SJCRH30 (cell line): Measurements from ENCODE around the gene TSEN2. TPM values are rescaled to one million over a fixed set of nuclear protein-coding genes. Genes with fewer than 3 reads are reported as not detected.
"Not testable (repeated sequence)": the region's sequence is repeated elsewhere in the genome, so short reads cannot be mapped to it uniquely, and the experiment has no call there.

ENCODE experiments used
- DNase-seq, 2 experiments: peaks; one replicate each; pipeline ENCODE4 v3.0.0-alpha.2; 2015 to 2020
- H3K27ac ChIP-seq: fragments of 250-450 bp; sonication (Bioruptor Pico); 2 replicates; pipeline ENCODE4 v1.5.1; 2020; ENCODE audit warnings: mild to moderate bottlenecking, moderate library complexity
- H3K27me3 ChIP-seq: fragments of 250-450 bp; sonication (Bioruptor Pico); 2 replicates; pipeline ENCODE4 v1.5.1; 2020; ENCODE audit warnings: mild to moderate bottlenecking, moderate library complexity
- H3K36me3 ChIP-seq: fragments of 250-450 bp; sonication (Bioruptor Pico); 2 replicates; pipeline ENCODE4 v1.5.1; 2020; ENCODE audit warnings: mild to moderate bottlenecking, moderate library complexity
- H3K4me1 ChIP-seq: fragments of 250-450 bp; sonication (Bioruptor Pico); 2 replicates; pipeline ENCODE4 v1.5.1; 2020; ENCODE audit warnings: mild to moderate bottlenecking, moderate library complexity
- H3K4me3 ChIP-seq: fragments of 250-450 bp; sonication (Bioruptor Pico); 2 replicates; pipeline ENCODE4 v1.5.1; 2020; ENCODE audit warnings: mild to moderate bottlenecking, moderate library complexity
- H3K9me3 ChIP-seq: fragments of 250-450 bp; sonication (Bioruptor Pico); replicated peaks from 2 replicates; pipeline ENCODE4 v1.5.1; 2020; ENCODE audit warnings: mild to moderate bottlenecking, moderate library complexity
- total RNA-seq: library from RNA; depleted of rRNA; stranded (reverse); fragments of >200 nt; shearing (Covaris generic); gene quantifications from 2 replicates; pipeline ENCODE4 v1.2.3, GENCODE V29; 2014

Gene TSEN2
- total RNA-seq, 1 experiment from 2014 or later: 17.2 TPM

DNA sequence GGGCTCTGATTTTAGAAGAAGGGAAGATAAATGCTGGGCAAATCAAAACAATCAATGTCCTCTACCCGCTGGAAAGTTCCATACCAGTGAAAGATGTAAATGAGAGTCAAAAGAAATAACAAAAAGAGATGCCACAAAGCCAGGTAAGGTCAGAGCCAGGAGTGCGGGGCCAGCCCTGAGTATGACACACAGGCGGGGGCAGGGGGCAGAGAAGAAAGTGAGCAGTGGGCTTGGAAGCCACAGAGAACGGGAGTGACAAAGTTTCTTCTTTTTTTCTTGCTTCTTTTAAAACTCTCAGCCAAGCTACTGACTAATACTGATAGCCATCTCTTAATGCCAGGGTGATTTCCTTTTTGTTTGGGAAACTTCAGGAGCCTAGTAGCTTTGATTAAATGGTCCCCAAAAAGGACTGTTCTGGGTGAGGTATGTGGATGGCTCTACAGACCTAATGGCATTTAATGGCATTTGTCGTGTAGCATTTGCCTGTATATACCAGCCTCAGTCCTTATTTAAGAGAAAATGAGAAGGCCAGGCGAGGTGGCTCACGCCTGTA lies 23.1 kb upstream of the TSEN2 start:
- no peaks in the 10 kb centered on the region for H3K4me1 ChIP-seq

DNA sequence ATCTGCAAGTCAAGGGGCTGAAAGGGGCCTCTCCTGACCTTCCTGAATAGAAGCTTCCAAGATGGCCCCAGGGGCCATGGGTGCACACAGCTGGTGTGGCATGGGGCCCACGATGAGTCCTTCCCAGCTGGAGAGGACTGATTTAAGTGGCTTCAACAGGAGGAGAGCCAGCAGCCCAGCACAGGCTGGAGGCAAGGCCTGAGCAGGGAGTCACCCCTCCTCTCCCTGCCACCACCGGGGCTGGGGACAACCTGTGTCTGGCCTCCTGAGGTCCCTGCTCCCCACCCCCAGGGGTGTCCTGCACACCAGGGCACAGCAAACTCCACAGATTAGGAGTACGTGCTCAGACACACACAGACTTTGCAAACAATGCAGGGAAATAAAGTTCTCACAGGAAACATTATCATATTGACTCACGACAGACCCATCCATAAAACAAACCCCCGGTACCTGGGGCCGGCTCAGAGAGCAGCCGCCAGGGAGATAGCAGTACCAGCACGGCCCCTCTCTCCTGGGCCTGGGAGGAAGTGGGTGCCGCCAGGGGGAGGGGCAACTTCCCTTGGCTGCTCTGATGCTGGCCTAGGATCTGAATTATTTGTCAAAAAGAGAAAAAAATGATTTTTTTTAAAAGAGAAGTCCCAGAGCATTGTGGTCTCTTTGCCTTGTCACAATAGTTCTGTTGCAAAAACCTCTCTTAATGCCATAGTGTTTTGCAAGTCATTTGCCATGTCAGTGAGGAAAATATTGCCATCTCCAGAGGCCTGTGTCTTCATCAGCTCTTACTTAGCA lies 21.9 kb upstream of the TSEN2 start:
- no peak overlapping the region for H3K4me3 ChIP-seq
- no peaks in the 10 kb centered on the region for H3K36me3 ChIP-seq
- H3K9me3 ChIP-seq: no peaks in the 10 kb centered on the region
- H3K27me3 ChIP-seq: no peaks in the 10 kb centered on the region; the same call in 1 of the 2 replicates
- H3K27ac ChIP-seq: no peak overlapping the region
- no peak for DNase-seq
- no peaks in the 10 kb centered on the region for H3K4me1 ChIP-seq

More for the DNA sequence above, 23.1 kb upstream of the TSEN2 start:
- H3K36me3 ChIP-seq: no peaks in the 10 kb centered on the region
- no peak overlapping the region for H3K4me3 ChIP-seq
- H3K27ac ChIP-seq: no peak overlapping the region
- H3K9me3 ChIP-seq: no peaks in the 10 kb centered on the region
- H3K27me3 ChIP-seq: no peaks in the 10 kb centered on the region; the same call in 1 of the 2 replicates
- no peak for DNase-seq

DNA sequence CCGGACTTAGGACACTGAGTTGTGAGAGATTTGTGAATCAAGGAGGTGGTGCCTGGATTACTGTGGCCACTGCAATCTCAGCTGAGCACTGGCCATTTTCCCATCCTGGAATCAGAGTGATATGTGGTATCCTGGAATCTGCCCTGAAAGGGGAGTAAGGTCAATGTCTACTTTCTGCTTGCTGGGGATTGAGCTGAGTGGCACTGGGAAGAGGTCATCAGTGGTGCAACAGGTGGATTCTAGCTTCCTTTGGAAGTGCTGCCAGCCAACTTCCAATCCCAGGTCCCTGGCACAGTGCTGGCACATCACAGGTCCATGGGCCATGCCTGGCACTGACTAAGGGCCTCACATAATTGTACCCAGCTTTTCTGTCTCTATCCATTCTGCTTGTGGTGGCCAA lies 20.6 kb upstream of the TSEN2 start:
- Histone ChIP-seq H3K4me1 (no peaks in the 10 kb centered on the region), H3K36me3 (no peaks in the 10 kb centered on the region), H3K27me3 (no peaks in the 10 kb centered on the region; the same call in 1 of the 2 replicates), H3K27ac (no peak overlapping the region), H3K9me3 (no peaks in the 10 kb centered on the region), H3K4me3 (no peak overlapping the region)
- no peak for DNase-seq

DNA sequence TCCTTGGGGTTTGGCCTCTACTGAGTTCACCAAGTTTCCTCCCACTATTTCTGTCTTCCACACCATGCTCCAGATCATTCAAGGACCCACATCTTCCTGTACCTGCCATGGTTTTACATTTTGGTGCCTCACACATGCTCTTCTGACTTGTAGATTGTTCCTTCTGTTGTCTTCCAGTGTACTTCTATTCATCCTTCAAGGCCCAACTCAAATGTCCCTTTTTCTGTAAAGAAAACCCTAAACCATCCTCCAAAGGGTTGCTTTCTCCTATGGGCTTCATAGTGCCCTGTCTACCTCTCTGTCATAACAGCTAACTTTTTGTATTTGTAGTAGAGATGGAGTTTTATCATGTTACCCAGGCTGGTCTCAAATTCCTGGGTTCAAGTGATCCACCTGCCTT lies 20.1 kb upstream of the TSEN2 start:
- Histone ChIP-seq H3K4me3 (no peak overlapping the region), H3K27ac (no peak overlapping the region), H3K9me3 (no peaks in the 10 kb centered on the region), H3K4me1 (no peaks in the 10 kb centered on the region), H3K36me3 (no peaks in the 10 kb centered on the region), H3K27me3 (no peaks in the 10 kb centered on the region; the same call in 1 of the 2 replicates)
- DNase-seq: no peak

DNA sequence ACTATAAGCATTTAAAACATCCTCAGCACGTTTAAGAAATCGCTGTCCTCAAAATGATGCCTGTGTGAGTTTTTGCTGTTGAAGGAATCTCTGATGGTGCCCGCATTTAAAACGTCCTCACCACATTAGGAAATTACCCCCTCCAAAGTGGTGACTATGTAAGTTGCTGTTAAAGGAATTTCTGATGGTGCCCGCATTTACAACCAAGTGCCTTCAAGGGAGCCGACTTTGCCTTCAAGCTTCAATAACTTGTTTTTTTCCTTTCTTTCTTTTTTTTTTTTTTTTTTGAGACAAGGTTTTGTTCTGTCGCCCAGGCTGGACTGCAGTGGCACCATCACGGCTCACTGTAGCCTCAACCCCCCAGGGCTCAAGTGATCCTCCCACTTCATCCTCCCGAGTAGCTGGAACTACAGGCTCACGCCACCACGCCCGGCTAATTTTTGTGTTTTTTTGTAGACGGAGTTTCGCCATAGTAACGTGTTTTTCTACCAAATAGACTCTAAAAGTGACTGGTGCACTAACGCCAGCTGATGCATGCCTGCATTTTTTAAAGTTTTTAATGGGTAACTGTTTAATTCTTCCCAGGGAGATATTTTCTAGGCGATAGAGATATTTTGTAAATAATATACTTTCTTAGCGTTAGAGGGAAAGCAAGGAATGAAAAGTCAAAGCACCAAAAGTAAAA lies 19.0 kb upstream of the TSEN2 start:
- H3K4me3 ChIP-seq: no peak overlapping the region
- no peak for DNase-seq
- H3K27ac ChIP-seq: no peak overlapping the region
- no peaks in the 10 kb centered on the region for H3K4me1 ChIP-seq
- H3K36me3 ChIP-seq: no peaks in the 10 kb centered on the region
- no peaks in the 10 kb centered on the region; the same call in 1 of the 2 replicates for H3K27me3 ChIP-seq
- H3K9me3 ChIP-seq: no peaks in the 10 kb centered on the region

DNA sequence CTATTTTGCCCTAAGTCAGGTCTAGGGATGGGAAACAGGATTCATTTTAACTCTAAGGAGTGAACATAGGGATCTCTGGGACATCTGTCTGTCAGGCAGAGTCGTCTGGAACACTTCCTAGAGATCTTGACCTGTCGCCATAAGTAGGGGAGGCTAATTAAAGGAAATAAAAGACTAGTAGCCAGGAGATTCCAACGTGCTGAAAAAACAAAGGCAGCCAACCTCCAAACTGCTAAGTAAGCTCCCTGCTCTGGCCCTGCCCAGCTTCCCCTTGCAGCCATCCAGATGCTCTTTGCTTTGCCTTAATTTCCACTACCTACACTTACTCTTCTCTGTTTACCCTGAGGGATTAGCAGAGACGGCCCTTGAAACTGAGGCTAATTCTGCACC lies 18.4 kb upstream of the TSEN2 start:
- no peak for DNase-seq
- Histone ChIP-seq H3K36me3 (no peaks in the 10 kb centered on the region), H3K9me3 (no peaks in the 10 kb centered on the region), H3K4me3 (no peak overlapping the region), H3K27ac (no peak overlapping the region), H3K4me1 (no peaks in the 10 kb centered on the region), H3K27me3 (no peaks in the 10 kb centered on the region)

DNA sequence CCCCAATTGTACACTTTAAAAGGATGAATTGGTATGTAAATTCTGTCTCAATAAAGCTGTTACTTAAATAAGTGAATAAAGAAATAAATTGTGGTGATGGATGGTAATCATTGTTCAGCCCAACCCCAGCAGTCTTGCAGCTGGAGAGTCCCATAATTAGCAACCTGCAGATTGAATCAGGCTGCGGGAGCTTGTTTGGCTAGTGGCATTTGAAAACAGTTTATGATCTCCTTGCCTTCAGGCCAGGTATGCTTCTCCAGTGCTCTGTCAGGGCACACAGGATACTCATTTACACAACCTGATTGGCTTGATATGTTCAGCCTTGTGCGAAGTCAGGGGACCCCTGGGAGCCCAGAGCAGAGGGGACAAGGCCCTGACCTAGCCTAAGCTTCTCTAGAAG lies 16.5 kb upstream of the TSEN2 start:
- H3K9me3 ChIP-seq: no peaks in the 10 kb centered on the region
- H3K27me3 ChIP-seq: no peaks in the 10 kb centered on the region
- DNase-seq: no peak
- H3K36me3 ChIP-seq: no peaks in the 10 kb centered on the region
- H3K27ac ChIP-seq: no peak overlapping the region
- no peak overlapping the region for H3K4me3 ChIP-seq
- no peaks in the 10 kb centered on the region for H3K4me1 ChIP-seq

DNA sequence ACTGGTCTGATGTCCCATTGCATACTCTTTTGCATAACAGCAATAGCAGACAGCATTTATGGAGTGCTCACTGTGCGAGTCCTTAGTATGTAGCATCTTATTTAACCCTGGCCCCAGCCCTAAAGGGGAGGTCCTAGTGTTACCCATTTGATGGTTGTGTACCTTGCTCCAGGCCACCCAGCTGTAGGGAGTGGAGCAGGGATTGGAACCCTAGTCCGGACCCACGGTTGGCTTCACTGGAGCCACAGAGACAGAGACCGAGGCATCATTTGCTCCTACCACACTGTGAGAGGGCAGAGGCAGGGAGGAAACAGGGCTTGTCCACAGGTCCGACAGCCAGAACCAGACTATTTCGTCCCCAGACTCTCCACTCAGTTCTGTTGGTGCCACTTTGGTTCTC lies 16.0 kb upstream of the TSEN2 start:
- no peak for DNase-seq
- H3K4me1 ChIP-seq: no peaks in the 10 kb centered on the region
- H3K36me3 ChIP-seq: no peaks in the 10 kb centered on the region
- no peak overlapping the region for H3K27ac ChIP-seq
- H3K27me3 ChIP-seq: no peaks in the 10 kb centered on the region
- no peaks in the 10 kb centered on the region for H3K9me3 ChIP-seq
- H3K4me3 ChIP-seq: no peak overlapping the region

DNA sequence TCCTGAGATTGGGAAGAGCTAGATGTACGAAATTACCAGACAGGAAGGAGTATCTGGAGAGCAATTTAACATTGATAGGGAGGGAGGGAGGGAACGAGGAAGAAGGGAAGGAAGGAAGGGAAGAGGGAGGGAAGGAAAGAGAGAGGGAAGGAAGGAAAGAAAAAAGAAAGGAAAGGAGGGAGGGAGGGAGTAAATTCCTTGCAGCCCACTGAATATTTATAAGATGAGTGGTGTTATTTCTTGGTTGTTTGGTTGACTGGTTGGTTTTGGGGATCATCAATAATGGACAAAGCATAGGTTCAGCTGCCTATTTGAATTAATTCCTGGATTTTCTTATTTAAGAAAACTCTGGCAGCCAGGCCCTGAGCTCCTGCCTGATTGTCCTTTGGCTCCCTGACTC lies 15.5 kb upstream of the TSEN2 start:
- H3K36me3 ChIP-seq: no peaks in the 10 kb centered on the region
- no peaks in the 10 kb centered on the region for H3K4me1 ChIP-seq
- no peaks in the 10 kb centered on the region for H3K9me3 ChIP-seq
- H3K4me3 ChIP-seq: no peak overlapping the region
- DNase-seq: no peak
- no peaks in the 10 kb centered on the region for H3K27me3 ChIP-seq
- no peak overlapping the region for H3K27ac ChIP-seq

DNA sequence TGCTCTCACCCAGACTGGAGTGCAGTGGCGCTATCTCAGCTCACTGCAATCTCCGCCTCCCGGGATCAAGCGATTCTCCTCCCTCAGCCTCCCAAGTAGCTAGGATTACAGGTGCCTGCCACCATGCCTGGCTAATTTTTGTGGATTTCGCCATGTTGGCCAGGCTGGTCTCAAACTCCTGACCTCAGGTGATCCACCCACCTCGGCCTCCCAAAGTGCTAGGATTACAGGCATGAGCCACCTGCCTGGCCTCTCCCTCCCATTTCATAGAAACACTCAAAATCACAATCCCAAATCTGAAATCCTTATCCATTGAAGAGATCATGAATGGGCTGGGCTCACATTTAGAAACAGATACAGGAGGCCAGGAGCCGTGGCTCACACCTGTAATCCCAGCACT lies 15.1 kb upstream of the TSEN2 start:
- not testable (repeated sequence) for H3K9me3 ChIP-seq, H3K4me1 ChIP-seq, H3K36me3 ChIP-seq, H3K27me3 ChIP-seq, H3K4me3 ChIP-seq, H3K27ac ChIP-seq, DNase-seq

DNA sequence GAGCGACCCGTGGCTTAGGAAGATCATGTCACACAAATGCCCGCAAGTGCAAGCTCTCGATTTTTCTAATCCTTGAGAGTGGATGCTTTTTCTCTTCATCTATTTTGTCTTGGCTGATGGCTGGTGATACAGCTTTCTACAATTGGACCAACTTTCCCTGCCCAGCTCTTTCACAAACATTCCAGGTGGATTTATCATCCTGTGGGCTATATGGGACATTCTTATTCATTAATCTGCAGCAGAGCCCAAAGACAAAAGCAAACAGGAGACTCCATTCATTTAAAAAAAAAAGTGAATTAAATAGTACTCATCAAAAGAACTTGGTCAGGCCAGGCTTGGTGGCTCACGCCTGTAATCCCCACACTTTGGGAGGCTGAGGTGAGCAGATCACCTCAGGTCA lies 14.2 kb upstream of the TSEN2 start:
- no peak for DNase-seq
- Histone ChIP-seq H3K4me1 (no peaks in the 10 kb centered on the region), H3K36me3 (no peaks in the 10 kb centered on the region), H3K27me3 (no peaks in the 10 kb centered on the region), H3K9me3 (no peaks in the 10 kb centered on the region), H3K27ac (no peak overlapping the region), H3K4me3 (no peak overlapping the region)

DNA sequence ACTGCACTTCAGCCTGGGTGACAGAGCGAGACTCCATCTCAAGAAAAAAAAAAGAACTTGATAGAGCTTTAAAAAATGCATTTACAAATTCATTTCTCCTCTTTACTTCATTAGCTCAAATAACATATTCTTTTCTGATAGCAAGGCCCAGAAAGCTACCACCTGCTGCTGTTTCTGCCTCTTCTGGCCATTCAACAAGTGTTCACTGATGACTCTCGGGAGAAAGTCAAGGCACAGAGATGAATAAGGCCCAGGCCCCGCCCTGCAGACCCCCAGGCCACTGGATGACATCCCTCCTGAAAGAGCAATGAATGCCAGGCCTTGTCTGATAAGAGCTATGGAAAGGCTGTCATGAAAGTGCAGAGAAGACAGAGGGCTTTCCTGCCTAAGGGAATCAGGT lies 13.6 kb upstream of the TSEN2 start:
- no peak for DNase-seq
- H3K27ac ChIP-seq: no peak overlapping the region
- no peaks in the 10 kb centered on the region for H3K4me1 ChIP-seq
- H3K9me3 ChIP-seq: no peaks in the 10 kb centered on the region
- H3K4me3 ChIP-seq: no peak overlapping the region
- peaks cover 2% of the 10 kb centered on the region; the same call in 1 of the 2 replicates for H3K27me3 ChIP-seq
- H3K36me3 ChIP-seq: no peaks in the 10 kb centered on the region

DNA sequence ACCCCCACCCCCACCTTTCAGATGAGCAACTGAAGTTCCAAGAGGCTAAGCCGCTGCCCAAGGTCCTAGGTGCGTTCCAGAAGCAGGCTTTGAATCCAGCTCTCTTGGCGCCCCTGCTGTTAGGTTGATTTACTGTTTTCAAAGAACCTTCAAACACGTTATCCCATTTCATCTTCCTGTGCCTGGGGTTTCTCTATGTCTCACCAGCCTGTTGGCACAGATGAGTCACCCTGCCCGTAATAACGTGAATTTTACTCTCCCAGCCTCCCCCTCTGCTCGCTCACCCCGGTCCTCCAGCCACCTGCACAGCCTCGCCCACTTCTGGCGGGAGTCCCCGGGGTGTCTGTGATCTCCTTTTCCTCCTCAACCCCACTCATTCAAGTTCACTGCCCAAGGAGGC lies 13.0 kb upstream of the TSEN2 start:
- Histone ChIP-seq H3K4me1 (no peaks in the 10 kb centered on the region), H3K36me3 (no peaks in the 10 kb centered on the region), H3K9me3 (no peaks in the 10 kb centered on the region), H3K27me3 (peaks cover 5% of the 10 kb centered on the region; the same call in 1 of the 2 replicates), H3K27ac (no peak overlapping the region), H3K4me3 (no peak overlapping the region)
- no peak for DNase-seq

DNA sequence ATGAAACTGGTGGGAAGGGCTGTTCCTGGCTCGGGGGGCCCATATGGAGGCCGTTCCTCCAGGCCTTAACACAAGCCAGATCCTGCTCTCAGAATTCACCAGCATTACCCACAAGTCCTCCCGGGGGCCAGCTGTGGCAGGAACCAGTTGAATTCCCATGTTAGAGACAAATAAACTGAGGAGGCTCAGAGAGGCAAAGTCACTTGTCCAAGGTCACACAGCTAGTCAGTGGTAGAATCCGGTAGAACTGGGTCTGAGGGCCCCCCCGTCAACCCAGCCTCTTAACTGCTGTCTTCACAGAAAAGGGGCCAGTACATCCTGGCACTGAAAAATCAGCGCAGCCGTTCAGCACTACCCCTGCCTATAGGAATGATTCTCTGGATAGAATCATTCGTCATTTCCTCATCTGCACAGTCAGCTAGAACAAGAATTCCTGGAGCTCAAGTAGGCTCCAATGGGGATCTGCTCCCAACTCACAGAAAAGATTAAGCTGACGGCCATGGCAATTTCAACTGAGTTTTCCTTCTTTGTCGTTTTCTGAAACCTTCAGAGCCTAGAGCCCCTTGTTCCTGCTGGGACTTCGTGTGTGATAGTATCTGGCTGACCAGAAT lies 12.2 kb upstream of the TSEN2 start:
- DNase-seq: no peak

DNA sequence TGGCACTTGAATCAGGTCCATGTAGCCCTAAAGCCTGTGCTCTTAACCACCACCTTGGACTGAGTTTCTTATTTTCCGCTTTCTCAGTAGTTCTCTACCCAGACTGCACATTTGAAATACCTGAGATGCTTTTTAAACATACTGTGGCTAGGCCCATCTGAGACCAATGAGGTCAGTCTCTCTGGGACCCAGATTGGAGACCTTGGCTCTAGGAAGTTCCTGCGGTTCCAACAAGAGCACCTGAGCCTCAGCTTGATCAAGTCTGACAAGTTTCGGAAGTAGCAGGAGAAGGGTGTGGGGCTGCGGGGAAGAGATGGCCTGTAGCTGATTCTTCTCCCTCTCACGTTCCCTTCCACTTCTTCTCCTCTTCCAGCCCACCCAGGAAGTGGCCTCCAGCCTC lies 11.5 kb upstream of the TSEN2 start:
- no peak overlapping the region for H3K27ac ChIP-seq
- H3K9me3 ChIP-seq: no peaks in the 10 kb centered on the region
- H3K4me3 ChIP-seq: no peak overlapping the region
- peaks cover 5% of the 10 kb centered on the region; the same call in 1 of the 2 replicates for H3K27me3 ChIP-seq
- H3K4me1 ChIP-seq: no peaks in the 10 kb centered on the region
- no peak for DNase-seq
- no peaks in the 10 kb centered on the region for H3K36me3 ChIP-seq

More for the DNA sequence above, 12.2 kb upstream of the TSEN2 start:
- H3K36me3 ChIP-seq: no peaks in the 10 kb centered on the region
- no peaks in the 10 kb centered on the region for H3K9me3 ChIP-seq
- H3K4me1 ChIP-seq: no peaks in the 10 kb centered on the region
- peaks cover 5% of the 10 kb centered on the region; the same call in 1 of the 2 replicates for H3K27me3 ChIP-seq
- no peak overlapping the region for H3K27ac ChIP-seq
- H3K4me3 ChIP-seq: no peak overlapping the region
